GM19452 (cell line): ENCODE measurements around the gene MRM2.
A peak's percentile ranks its signal among the peaks of the same experiment; 100 is the strongest.

ENCODE experiments used
- ATAC-seq: cut with Tn5 transposase; IDR thresholded peaks from one replicate; pipeline ENCODE4 v1.9.1; 2021; ENCODE audit not compliant: unreplicated experiment

MRM2 gene

GRCh38 chr7:2248984-2249694 lies 7.1 kb upstream of the MRM2 start:
- no peak for ATAC-seq

GRCh38 chr7:2247141-2247995 lies 5.4 kb upstream of the MRM2 start:
- no peak for ATAC-seq

GRCh38 chr7:2245883-2246675 lies 4.1 kb upstream of the MRM2 start:
- ATAC-seq = no peak

GRCh38 chr7:2244404-2244995 lies 2.5 kb upstream of the MRM2 start:
- no peak for ATAC-seq

- no peak for ATAC-seq
These were observed 1.5 kb upstream of the MRM2 start for GRCh38 chr7:2243458-2243857.

GRCh38 chr7:2242541-2243429 lies 780 bp upstream of the MRM2 start:
- ATAC-seq = no peak

- ATAC-seq = no peak
These were observed 2.8 kb downstream of the MRM2 start for GRCh38 chr7:2239242-2239641.

- peak; percentile 65 for ATAC-seq
These were observed 4.8 kb downstream of the MRM2 start for GRCh38 chr7:2237109-2237602.

GRCh38 chr7:2233926-2234325 lies 8.1 kb downstream of the MRM2 start:
- ATAC-seq = no peak

GRCh38 chr7:2232766-2233520 lies 9.1 kb downstream of the MRM2 start, which contains the start of gene MAD1L1:
MAD1L1 (minus strand) TSS chr7:2232945; CDS start chr7:2230133, 2,812 bp downstream.
- ATAC-seq = peak; percentile 72

GRCh38 chr7:2231992-2232765 lies 9.8 kb downstream of the MRM2 start:
- ATAC-seq = peak; percentile 25

GRCh38 chr7:2230882-2231281 lies 11.1 kb downstream of the MRM2 start:
- ATAC-seq = no peak

- no peak for ATAC-seq
These were observed 11.8 kb downstream of the MRM2 start for GRCh38 chr7:2230226-2230625.

- no peak for ATAC-seq
These were observed 12.5 kb downstream of the MRM2 start for GRCh38 chr7:2229467-2229866.

GRCh38 chr7:2228921-2229320 lies 13.1 kb downstream of the MRM2 start:
- ATAC-seq = no peak

- no peak for ATAC-seq
These were observed 14.3 kb downstream of the MRM2 start for GRCh38 chr7:2227699-2228098.

- ATAC-seq = no peak
These were observed 16.2 kb downstream of the MRM2 start for GRCh38 chr7:2225830-2226229.

- ATAC-seq = no peak
These were observed 16.7 kb downstream of the MRM2 start for GRCh38 chr7:2225336-2225735.
